Fibroblast of upper back skin (primary cell): ENCODE data around the gene FKBP14.
"Not testable (repeated sequence)": the region's sequence is repeated elsewhere in the genome, so short reads cannot be mapped to it uniquely, and the experiment has no call there.

Experiments used
- DNase-seq: peaks from one replicate; pipeline ENCODE4 v3.0.0-alpha.2; 2013

The FKBP14 gene

GRCh38 chr7:29989257-29989995 lies 37.1 kb downstream of the FKBP14 start, which contains the start of gene SCRN1:
Gene SCRN1 (minus strand): TSS chr7:29989801. CDS start chr7:29969067, 20,734 bp downstream.
- peak; percentile 54 for DNase-seq

DNA sequence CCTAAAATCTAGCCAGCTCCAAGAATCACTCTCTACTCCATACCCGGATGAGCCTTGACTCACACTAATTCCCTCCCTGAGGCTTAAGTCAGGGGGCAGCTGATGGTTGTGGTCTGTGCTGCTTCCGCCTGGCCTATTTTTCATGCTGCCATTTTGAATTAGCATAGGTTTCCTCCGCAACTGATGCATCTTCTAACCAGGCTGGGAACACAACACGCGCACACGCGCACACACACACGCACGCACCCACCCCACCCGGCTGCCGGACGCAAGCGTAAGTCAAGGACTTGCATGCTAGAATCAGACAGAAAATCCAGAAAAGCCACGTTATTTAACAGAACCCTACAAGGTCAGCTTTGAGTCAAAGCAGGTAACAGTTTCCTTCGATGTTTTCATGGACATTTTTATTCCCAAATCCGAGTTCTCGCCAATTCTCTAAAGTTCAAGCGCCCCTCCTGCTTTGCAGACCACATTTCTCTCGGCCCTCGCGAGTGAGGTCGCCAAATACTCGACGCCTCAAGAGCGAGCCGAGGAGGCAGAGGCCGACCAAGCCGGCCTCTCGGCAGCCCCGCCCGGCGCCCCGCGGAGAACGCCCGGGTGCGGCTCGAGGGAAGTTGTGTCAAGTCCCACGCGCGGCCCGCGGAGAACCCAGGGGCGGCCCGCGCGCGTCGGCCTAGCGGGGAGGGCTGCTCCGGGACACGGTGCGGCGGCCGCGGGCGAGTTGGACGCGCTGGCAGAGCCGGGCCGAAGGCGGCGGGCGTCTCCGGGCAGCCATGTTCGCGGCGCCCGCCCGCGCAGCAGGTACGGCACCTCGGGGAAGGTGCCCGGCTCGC lies 37.9 kb downstream of the FKBP14 start:
- peak; percentile 83 for DNase-seq

DNA sequence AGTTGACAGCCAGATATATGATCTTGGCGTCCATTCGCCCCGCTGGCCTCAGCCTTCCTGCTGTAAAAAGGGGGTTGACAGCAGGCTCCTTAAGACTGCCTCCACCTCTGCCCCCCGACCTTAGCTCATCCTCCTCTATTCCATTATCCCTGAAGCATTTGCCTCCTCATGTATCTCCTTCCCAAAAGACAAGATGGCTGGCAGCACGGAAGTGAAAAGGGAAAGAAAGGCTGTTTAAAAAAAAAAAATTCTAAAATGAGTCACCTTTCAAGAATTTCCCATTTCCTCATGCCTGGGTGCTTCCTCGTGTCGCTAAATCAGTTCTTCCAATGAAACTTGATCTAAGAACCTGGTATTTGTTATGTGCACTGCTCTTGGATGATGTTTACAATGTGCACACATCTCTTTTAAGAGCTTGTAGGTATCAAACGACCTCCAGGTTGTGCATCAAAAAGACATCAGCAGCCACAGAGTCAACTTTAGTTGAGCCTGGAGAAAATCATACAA lies 38.6 kb downstream of the FKBP14 start:
- DNase-seq, result peak; percentile 88

DNA sequence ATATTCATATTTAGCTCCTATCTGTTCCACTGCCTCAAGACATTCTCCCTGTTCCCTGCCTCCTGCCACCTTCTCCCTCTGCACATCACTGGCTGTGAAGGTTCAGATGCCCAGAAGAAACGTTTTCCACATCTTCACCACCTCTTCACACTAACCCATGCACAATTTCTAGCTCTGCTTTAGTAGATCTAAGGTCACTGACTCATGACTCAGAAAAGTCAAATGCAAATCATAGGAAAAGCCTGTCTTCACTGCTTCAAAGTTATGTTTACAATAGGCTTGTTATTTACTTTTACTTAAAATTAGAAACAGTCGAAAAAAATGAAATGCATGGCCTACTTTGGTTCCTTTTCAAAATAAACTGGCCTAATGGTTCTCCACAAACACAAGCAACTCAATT lies 39.4 kb downstream of the FKBP14 start:
- DNase-seq, result no peak

DNA sequence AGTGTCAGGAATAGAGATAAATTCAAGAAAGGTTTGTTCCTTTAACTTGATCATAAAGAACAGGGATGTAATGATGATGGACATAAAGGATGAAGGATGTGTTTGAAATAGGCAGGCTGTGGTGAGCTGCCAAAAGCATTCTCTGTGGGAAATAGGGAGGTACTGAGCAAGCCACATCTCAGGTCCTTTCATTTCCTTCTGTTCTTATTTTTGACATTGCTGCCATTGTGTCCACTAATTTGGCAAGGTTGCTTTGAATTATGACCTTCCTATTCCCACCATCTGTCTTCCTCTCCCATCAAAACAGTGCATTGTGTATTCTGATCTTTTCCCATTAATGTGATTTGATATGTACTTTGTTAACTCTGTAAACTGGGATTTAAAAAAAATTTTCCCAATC lies 46.4 kb downstream of the FKBP14 start:
- DNase-seq, result no peak

GRCh38 chr7:29977886-29978651 lies 48.4 kb downstream of the FKBP14 start:
- DNase-seq, result no peak

- no peak for DNase-seq
These were observed 49.7 kb downstream of the FKBP14 start for GRCh38 chr7:29976673-29977415.

DNA sequence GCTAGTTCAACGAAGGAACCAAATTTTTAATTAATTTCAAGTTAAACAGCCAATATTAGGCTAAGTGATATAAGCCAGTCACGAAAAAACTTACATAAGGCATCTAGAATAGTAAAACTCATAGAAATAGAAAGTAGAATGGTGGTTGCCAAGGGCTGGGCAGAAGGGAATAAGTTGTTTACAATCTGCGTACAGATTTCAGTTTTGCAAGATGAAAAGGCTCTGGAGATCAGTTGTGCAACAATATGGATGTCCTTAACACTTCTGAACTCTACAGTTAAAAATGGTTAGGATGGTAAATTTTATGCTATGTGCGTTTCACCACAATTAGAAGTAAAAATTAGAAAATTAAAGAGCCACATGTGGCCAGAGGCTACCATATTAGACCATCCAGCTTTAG lies 50.2 kb downstream of the FKBP14 start:
- no peak for DNase-seq

DNA sequence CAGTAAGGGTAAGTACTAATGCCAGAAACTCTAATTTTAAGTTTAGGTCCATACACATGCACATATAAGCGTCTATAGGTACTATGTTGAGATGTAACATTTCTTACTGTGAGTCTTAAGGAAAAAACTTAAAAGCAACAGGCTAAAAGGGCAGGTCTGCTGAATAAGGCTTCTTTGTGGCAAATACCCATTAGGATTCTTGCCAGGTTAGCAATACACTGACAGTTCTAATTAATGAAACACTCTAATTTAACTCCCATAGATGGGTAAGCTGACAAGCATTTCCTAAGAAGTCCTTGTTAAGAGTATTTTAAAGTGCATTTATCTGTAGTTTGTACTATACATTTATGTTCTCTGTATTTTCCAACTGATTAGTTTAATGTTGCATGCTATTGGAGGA lies 50.9 kb downstream of the FKBP14 start:
- DNase-seq, result no peak

DNA sequence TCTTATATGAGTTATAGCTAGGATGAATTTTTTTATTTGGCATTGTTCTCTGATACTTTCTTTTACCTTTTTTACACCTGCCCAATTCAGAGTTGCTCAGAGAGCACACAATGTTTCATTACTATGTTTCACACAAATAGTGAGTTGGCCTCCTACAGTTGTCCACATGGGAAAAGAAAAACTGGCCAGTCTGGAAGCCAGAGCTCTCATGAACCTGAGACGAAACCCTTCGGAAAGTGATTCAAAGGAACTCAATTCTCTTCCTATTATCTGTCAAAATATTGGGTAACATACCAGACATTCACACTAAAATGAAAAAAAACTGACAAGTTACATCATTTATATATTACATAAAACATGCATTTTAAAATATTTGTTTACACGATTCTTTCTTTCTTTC lies 52.2 kb downstream of the FKBP14 start:
- DNase-seq, result no peak

DNA sequence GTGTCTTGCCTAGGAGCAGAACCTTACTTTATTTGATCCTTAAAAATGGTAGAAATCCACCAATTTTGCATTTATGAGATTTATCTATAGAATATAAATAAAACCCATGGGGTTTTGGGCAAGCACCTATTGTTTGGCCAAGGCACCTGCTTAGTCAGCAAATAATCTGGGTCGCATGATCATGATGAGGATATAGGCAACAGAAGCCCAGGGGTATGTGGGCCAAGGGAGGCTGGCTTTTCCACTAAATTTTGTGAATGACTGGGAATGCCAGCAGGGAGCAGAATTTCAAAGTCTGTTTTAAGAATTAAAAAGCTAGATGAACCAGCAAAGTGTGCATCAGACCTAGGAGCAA lies 54.2 kb downstream of the FKBP14 start:
- DNase-seq, result no peak

- no peak for DNase-seq
These were observed 54.8 kb downstream of the FKBP14 start for GRCh38 chr7:29971566-29972314.

DNA sequence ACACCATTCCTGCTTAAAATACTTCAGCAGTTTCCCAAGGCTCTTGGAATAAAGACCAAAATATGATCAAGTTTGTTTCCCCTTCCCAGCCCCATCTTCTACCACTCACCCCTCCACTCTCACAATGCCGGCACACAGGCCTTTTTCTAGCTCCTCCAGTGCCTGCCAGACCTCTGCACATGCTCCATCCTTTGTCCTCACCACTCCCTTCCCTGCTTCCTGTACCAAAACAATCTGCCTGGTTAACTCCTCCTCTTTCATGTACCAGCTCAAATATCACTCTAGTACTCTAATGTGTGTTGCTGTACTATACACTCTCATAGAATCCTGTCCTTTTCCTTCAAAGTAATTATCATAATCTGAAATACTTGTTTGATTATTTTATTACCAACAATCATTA lies 56.3 kb downstream of the FKBP14 start:
- no peak for DNase-seq

- no peak for DNase-seq
These were observed 56.8 kb downstream of the FKBP14 start for GRCh38 chr7:29969738-29970137.

GRCh38 chr7:29968683-29969395 lies 57.7 kb downstream of the FKBP14 start:
- DNase-seq, result peak; percentile 75

DNA sequence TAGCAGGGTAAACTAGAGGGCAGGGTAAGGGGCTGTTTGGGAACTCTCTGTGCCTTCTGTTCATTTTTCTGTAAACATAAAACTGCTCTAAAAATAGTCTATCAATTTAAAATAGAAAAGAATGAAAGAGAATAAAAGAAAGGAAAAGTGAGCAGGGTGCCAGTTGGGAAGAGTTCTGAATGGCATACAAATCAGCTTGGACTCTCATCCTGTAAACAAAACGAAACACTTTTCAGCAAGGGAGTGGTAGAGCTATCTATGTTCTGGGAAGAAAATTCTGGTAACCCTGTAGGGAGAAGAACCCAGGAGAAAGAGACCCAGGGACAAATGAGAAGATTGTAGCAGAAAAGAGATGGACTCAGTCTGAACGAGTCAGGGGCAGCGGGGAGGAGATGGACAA lies 61.5 kb downstream of the FKBP14 start:
- DNase-seq, result no peak

GRCh38 chr7:29962035-29962434 lies 64.5 kb downstream of the FKBP14 start:
- DNase-seq, result no peak

DNA sequence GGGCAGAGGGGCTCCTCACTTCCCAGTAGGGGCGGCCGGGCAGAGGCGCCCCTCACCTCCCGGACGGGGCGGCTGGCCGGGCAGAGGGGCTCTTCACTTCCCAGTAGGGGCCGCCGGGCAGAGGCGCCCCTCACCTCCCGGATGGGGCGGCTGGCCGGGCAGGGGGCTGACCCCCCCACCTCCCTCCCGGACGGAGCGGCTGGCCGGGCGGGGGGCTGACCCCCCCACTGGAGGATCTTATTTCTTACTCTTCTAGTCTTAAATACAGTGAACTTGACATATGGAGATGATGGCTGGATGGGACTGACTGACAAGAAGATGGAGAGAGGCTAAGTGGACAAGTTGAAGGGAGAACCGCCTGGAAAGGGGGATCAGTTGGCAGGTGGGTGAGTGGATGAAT lies 64.9 kb downstream of the FKBP14 start:
- DNase-seq, result not testable (repeated sequence)
